ENCODE results near the gene ASXL2.
"Not testable (repeated sequence)": the region's sequence is repeated elsewhere in the genome, so short reads cannot be mapped to it uniquely, and the experiment has no call there.

Gene ASXL2

GRCh38 chr2:25878361-25879132 lies at the start of gene ASXL2:
Gene ASXL2 (minus strand): TSS chr2:25878487. CDS start chr2:25878222, 265 bp downstream.
- no peaks in the 10 kb centered on the region for H3K36me3 ChIP-seq (ENCODE audit: control insufficient read depth, insufficient read depth, low read length)
- H3K27ac ChIP-seq (ENCODE audit: low read depth, low read length): peak within 1 kb of the TSS; percentile 93
- H3K27me3 ChIP-seq (ENCODE audit: control insufficient read depth, insufficient read depth, low read length): no peaks in the 10 kb centered on the region
- peak within 1 kb of the TSS; percentile 95 for H3K9ac ChIP-seq (ENCODE audit: low read length)
- H3K4me3 ChIP-seq (ENCODE audit: low read length): peak within 1 kb of the TSS; percentile 96
- peaks cover 18% of the 10 kb centered on the region for H3K4me1 ChIP-seq (ENCODE audit: control insufficient read depth, insufficient read depth, low read length)

DNA sequence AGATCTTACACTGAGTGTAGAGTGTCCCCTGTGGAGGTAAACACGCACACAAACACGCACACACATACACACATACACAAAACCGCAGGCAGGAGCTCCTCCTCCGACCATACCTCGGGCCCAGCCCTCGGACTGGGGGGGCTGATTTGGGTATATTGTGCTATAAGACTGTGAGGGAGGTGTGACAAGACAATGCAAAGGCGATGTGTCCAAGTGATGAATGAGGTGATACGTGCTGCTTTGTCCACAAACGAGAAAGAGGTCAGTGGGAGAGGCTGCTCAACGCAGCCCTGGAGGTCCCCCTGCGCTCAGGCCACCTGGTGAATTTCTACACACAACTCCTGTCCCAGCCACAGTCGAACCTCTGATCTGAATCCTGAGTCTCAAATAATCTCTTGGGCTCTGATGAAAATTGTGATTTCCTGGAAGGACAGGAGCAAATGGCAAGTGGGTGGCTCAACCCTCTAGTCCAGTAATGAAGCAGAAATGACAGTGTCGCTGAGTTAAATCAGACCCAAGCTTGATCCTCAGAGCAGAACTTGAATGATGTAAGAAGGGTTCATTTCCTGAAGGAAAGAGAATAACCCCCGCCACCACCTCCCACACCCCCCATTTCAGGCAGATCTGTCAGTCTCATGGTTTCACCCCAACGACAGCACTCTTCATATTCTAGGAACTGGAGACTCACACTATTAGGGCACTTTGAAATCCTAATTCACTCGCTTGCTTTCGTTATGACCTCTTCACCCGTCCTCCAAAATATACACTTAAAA lies 48.9 kb upstream of the ASXL2 start:
- H3K9ac ChIP-seq (ENCODE audit: low read length): no peak overlapping the region
- H3K27me3 ChIP-seq (ENCODE audit: control insufficient read depth, insufficient read depth, low read length): no peaks in the 10 kb centered on the region
- H3K27ac ChIP-seq (ENCODE audit: low read depth, low read length): no peak overlapping the region
- no peaks in the 10 kb centered on the region for H3K4me1 ChIP-seq (ENCODE audit: control insufficient read depth, insufficient read depth, low read length)
- no peak overlapping the region for H3K4me3 ChIP-seq (ENCODE audit: low read length)
- peaks cover 7% of the 10 kb centered on the region for H3K36me3 ChIP-seq (ENCODE audit: control insufficient read depth, insufficient read depth, low read length)

DNA sequence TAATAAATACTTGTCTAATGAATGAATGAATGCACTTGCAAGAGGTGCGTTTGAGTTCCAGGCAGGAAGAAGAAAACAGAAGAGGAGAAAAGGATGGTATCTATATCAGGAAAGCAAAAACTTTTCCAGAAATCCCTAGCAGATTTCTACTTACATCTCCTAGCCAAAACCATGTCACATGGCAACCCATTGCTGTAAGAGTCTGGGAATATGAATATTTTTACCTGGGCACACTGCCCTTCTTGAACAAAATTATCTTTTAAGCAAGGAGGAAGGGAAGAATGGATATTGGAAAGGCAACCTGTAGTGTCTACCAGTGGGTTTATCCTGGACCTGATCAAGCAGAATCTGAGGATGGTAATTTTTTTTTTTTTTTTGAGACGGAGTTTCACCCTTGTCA lies 44.2 kb upstream of the ASXL2 start:
- no peak overlapping the region for H3K4me3 ChIP-seq (ENCODE audit: low read length)

DNA sequence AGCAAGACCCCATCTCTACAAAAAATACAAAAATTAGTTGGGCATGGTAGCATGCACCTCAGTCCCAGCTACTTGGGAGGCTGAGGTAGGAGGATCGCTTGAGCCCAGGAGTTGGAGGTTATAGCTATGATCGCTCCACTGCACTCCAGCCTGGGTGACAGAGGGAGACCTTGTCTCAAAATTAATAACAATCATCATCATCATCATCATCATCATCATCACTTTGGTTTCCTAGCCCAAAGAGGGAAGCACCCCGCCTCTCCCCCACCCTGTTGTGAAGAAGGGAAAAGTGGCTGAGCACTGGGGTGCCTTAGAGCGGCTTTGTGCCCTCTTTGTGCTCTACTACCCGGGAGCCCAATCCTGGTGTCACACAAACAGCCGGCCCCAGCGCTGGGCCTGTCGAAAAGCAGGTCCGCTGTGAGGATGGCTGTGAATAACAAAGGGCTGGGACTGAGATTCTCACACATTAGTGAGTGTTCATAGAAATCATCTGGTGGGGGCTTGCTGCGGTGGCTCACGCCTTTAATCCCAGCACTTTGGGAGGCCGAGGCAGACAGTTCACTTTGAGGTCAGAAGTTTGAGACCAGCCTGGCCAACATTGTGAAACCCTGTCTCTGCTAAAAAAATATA lies 42.6 kb upstream of the ASXL2 start:
- H3K36me3 ChIP-seq (ENCODE audit: control insufficient read depth, insufficient read depth, low read length): no peaks in the 10 kb centered on the region
- H3K9ac ChIP-seq (ENCODE audit: low read length): no peak overlapping the region
- H3K4me1 ChIP-seq (ENCODE audit: control insufficient read depth, insufficient read depth, low read length): no peaks in the 10 kb centered on the region
- H3K27ac ChIP-seq (ENCODE audit: low read depth, low read length): no peak overlapping the region
- no peaks in the 10 kb centered on the region for H3K27me3 ChIP-seq (ENCODE audit: control insufficient read depth, insufficient read depth, low read length)
- H3K4me3 ChIP-seq (ENCODE audit: low read length): no peak overlapping the region

More for the DNA sequence above, 44.2 kb upstream of the ASXL2 start:
- H3K27ac ChIP-seq (ENCODE audit: low read depth, low read length): no peak overlapping the region
- H3K4me1 ChIP-seq (ENCODE audit: control insufficient read depth, insufficient read depth, low read length): no peaks in the 10 kb centered on the region
- no peaks in the 10 kb centered on the region for H3K36me3 ChIP-seq (ENCODE audit: control insufficient read depth, insufficient read depth, low read length)
- no peak overlapping the region for H3K9ac ChIP-seq (ENCODE audit: low read length)
- H3K27me3 ChIP-seq (ENCODE audit: control insufficient read depth, insufficient read depth, low read length): no peaks in the 10 kb centered on the region

DNA sequence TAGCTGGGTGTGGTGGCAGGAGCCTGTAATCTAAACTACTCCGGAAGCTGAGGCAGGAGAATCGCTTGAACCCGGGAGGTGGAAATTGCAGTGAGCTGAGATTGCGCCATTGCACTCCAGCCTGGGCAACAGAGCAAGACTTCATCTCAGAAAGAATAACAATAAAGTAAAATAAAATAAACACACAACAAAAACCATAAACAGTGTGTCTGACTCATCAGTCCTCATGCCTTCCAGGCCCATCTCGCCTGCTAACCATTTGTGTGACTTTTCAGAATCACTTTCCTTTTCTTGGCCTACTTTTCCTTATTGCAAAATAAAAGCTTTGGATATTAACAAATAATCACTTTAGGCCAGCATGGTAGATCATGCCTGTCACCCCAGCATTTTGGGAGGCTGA lies 42.0 kb upstream of the ASXL2 start:
- H3K27ac ChIP-seq (ENCODE audit: low read depth, low read length): no peak overlapping the region
- H3K4me1 ChIP-seq (ENCODE audit: control insufficient read depth, insufficient read depth, low read length): no peaks in the 10 kb centered on the region
- H3K27me3 ChIP-seq (ENCODE audit: control insufficient read depth, insufficient read depth, low read length): no peaks in the 10 kb centered on the region
- no peak overlapping the region for H3K9ac ChIP-seq (ENCODE audit: low read length)
- H3K4me3 ChIP-seq (ENCODE audit: low read length): no peak overlapping the region
- no peaks in the 10 kb centered on the region for H3K36me3 ChIP-seq (ENCODE audit: control insufficient read depth, insufficient read depth, low read length)

GRCh38 chr2:25917832-25918231 lies 39.5 kb upstream of the ASXL2 start:
- no peak overlapping the region for H3K9ac ChIP-seq (ENCODE audit: low read length)
- no peaks in the 10 kb centered on the region for H3K36me3 ChIP-seq (ENCODE audit: control insufficient read depth, insufficient read depth, low read length)
- no peak overlapping the region for H3K27ac ChIP-seq (ENCODE audit: low read depth, low read length)
- H3K27me3 ChIP-seq (ENCODE audit: control insufficient read depth, insufficient read depth, low read length): no peaks in the 10 kb centered on the region
- H3K4me3 ChIP-seq (ENCODE audit: low read length): no peak overlapping the region
- H3K4me1 ChIP-seq (ENCODE audit: control insufficient read depth, insufficient read depth, low read length): no peaks in the 10 kb centered on the region

- not testable (repeated sequence) for H3K4me1 ChIP-seq (ENCODE audit: control insufficient read depth, insufficient read depth, low read length); H3K27me3 ChIP-seq (ENCODE audit: control insufficient read depth, insufficient read depth, low read length); H3K27ac ChIP-seq (ENCODE audit: low read depth, low read length); H3K9ac ChIP-seq (ENCODE audit: low read length); H3K4me3 ChIP-seq (ENCODE audit: low read length); H3K36me3 ChIP-seq (ENCODE audit: control insufficient read depth, insufficient read depth, low read length)
Observed at GRCh38 chr2:25917411-25917810, 39.1 kb upstream of the ASXL2 start.

DNA sequence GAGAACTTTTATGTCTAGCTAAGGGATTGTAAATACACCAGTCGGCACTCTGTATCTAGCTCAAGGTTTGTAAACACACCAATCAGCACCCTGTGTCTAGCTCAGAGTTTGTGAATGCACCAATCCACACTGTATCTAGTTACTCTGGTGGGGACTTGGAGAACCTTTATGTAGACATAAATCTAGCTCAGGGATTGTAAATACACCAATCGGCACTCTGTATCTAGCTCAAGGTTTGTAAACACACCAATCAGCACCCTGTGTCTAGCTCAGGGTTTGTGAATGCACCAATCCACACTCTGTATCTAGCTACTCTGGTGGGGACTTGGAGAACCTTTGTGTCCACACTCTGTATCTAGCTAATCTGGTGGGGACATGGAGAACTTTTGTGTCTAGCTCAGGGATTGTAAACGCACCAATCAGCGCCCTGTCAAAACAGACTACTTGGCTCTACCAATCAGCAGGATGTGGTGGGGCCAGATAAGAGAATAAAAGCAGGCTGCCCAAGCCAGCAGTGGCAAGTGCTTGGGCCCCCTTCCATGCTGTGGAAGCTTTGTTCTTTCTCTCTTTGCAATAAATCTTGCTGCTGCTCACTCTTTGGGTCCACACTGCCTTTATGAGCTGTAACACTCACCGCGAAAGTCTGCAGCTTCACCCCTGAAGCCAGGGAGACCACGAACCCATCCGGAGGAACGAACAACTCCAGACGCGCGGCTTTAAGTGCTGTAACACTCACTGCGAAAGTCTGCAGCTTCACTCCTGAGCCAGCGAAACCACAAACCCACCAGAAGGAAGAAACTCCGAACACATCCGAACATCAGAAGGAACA lies 37.9 kb upstream of the ASXL2 start:
- H3K9ac ChIP-seq (ENCODE audit: low read length); H3K27me3 ChIP-seq (ENCODE audit: control insufficient read depth, insufficient read depth, low read length); H3K36me3 ChIP-seq (ENCODE audit: control insufficient read depth, insufficient read depth, low read length); H3K27ac ChIP-seq (ENCODE audit: low read depth, low read length); H3K4me1 ChIP-seq (ENCODE audit: control insufficient read depth, insufficient read depth, low read length); H3K4me3 ChIP-seq (ENCODE audit: low read length): not testable (repeated sequence)

DNA sequence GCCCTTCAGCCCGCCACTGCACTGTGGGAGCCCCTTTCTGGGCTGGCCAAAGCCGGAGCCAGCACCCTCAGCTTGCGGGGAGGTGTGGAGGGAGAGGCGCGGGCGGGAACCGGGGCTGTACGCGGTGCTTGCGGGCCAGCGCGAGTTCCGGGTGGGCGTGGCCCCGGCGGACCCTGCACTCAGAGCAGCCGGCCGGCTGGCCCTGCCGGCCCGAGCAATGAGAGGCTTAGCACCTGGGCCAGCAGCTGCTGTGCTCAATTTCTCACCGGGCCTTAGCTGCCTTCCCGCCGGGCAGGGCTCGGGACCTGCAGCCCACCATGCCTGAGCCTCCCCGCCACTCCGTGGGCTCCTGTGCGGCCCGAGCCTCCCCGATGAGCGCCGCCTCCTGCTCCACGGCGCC lies 37.1 kb upstream of the ASXL2 start:
- H3K4me1 ChIP-seq (ENCODE audit: control insufficient read depth, insufficient read depth, low read length); H3K4me3 ChIP-seq (ENCODE audit: low read length); H3K36me3 ChIP-seq (ENCODE audit: control insufficient read depth, insufficient read depth, low read length); H3K9ac ChIP-seq (ENCODE audit: low read length); H3K27ac ChIP-seq (ENCODE audit: low read depth, low read length); H3K27me3 ChIP-seq (ENCODE audit: control insufficient read depth, insufficient read depth, low read length): not testable (repeated sequence)

DNA sequence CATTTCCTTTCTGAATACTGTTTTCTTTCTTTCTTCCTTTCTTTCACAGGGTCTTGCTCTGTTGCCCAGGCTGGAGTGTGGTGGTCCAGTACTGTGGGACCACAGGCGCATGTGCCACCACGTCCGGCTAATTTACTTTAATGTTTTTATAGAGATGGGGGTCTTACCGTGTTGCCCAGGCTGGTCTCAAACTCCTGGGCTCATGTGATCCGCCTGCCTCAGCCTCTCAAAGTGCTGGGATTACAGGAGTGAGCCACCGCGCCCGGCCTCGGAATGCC lies 35.3 kb upstream of the ASXL2 start:
- not testable (repeated sequence) for H3K36me3 ChIP-seq (ENCODE audit: control insufficient read depth, insufficient read depth, low read length); H3K4me1 ChIP-seq (ENCODE audit: control insufficient read depth, insufficient read depth, low read length); H3K27me3 ChIP-seq (ENCODE audit: control insufficient read depth, insufficient read depth, low read length); H3K9ac ChIP-seq (ENCODE audit: low read length); H3K27ac ChIP-seq (ENCODE audit: low read depth, low read length); H3K4me3 ChIP-seq (ENCODE audit: low read length)

GRCh38 chr2:25912851-25913695 lies 34.8 kb upstream of the ASXL2 start:
- H3K27ac ChIP-seq (ENCODE audit: low read depth, low read length): no peak overlapping the region
- H3K4me1 ChIP-seq (ENCODE audit: control insufficient read depth, insufficient read depth, low read length): no peaks in the 10 kb centered on the region
- H3K9ac ChIP-seq (ENCODE audit: low read length): no peak overlapping the region
- no peaks in the 10 kb centered on the region for H3K36me3 ChIP-seq (ENCODE audit: control insufficient read depth, insufficient read depth, low read length)
- H3K27me3 ChIP-seq (ENCODE audit: control insufficient read depth, insufficient read depth, low read length): no peaks in the 10 kb centered on the region
- no peak overlapping the region for H3K4me3 ChIP-seq (ENCODE audit: low read length)
